ENCODE results near the gene ERC1. TPM values are rescaled to one million over a fixed set of nuclear protein-coding genes. Genes with fewer than 3 reads are reported as not detected.

Gene ERC1
- total RNA-seq, result 154 TPM

DNA sequence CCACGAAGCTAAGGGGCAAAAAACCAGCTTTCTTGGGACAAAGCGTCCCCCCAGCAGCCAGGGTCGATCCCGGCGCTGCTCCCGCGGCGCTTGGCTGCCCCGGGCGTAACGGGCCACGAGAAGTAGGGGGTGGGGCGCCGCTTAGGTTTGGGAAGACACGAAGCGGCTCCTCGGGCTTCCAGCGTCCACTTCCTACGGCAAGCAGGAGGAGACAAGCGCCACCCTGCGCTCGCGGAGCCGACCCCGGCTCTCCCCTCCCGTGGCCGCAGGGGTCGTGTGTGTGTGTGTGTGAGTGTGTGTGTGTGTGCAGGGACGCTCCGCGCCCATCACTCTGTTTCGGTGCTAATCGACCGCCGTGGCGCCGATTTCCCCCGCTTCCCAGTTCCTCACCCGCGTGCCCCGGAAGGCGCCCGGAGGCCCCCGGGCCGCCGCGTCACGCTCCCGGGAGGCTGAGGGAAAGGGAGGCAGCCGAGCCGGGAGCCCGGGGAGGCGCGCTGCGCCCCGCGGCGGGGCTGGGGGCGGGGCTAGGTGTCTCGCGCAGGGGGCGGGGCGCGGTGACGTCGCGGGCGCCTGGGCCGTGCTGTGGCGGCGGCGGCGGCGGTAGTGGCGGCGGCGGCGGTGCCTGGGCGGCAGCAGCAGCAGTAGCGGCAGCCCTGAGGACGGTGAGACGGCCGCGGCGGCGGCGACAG lies at the start of gene ERC1:
Gene ERC1, plus strand, starts transcription at position 563 of the 689 bp plus-strand sequence. CDS start 36,681 bp downstream, outside the sequence.

DNA sequence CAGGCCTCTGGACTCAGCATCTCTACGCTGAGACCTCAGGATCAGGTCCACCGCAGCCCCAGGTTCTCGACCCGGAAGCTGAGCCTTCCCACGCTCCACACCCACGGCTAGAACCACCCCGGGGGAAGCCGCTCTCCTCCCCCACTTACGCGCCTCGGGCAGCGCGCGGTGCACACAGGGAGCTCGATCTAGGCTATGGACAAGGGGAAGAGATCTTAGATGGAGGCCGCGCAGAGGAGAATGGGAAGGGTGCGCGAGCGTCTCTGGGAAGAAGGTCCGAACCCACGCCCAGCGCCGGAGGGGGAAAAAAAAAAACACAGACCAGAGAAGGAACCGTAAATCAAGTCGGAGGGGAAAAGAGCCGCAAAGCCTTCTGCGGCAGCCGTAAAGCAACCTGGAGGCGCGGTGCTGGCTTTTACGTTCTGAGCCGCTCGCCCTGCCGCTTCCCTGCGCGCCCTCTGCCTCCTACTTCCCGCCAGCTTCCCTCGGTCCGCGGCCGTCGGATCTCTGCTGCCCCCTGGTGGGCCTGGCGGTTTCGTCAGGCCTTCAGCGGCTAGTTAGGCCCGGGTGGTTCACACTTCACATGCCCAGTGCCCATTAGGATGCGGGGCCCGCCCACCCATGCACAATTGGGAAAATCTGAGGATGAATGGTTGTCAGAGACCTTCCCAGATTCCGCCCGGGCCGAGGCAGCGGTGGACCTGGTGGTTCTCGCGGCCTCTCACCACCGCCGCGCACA lies 41.4 kb upstream of the ERC1 start, which contains the start of gene RAD52:
Gene RAD52, minus strand, starts transcription at position 242 of the 739 bp plus-strand sequence. CDS start 16,636 bp downstream, outside the sequence.

Other genes with a start within 250 kb of the ERC1 start
- 91.1 TPM for gene WNK1, start 238.6 kb upstream of the ERC1 start, total RNA-seq
- gene RAD52, start 41.5 kb upstream of the ERC1 start, total RNA-seq, result 16.6 TPM

Measured in diencephalon (tissue), 1 donor.